GM12875 (cell line): ENCODE measurements around the gene STK16.
A peak's percentile ranks its signal among the peaks of the same experiment; 100 is the strongest.
"Not testable (repeated sequence)": the region's sequence is repeated elsewhere in the genome, so short reads cannot be mapped to it uniquely, and the experiment has no call there.

Source experiments
- H3K4me3 ChIP-seq: one replicate; pipeline ENCODE4 v1.5.1; 2011; ENCODE audit warnings: low read depth, low read length, control low read depth
- CTCF ChIP-seq: IDR thresholded peaks from 2 replicates; pipeline ENCODE4 v1.5.1; 2011; ENCODE audit warnings: low read depth, mild to moderate bottlenecking, control low read depth, inconsistent platforms, low read length, moderate library complexity, borderline replicate concordance; ENCODE audit not compliant: insufficient read depth

The STK16 gene

DNA sequence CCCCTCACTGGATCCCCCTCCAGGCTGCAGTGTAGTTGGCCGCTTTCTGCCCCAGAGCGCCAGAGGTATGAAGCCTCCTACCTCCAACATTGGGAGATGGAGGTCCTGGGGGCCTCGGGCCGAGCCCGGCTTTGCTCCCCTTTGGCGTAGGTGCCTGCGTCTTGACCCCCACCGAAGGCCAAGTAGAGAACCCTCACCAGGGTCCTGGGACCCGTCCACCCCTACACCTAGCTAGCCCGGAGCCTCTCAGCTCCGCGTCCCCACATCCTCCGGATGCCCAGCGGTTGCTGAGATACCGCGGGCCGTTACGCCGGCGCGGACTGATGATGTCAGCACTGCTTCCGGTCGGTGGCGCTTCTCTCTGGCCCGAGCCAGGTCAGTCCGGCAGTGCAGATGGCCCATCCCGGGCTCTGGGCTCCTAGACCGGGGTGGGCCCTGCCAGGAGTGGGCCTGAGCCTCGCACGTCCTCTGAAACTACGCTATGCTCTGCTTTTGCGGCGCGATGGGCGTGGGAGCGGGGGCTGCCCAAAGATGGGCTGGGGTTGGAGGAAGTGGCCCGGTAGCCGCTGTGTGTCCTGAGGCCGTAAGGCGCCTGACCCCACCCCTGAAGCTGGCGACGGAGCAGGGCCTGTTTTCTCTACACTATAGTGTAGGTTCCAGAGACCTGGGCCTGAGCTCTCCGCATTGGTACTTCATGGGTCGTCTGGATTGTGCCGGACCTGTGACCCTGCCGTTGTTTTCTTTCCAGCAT lies at the start of gene STK16, which contains the start of gene GLB1L:
Gene STK16 (plus strand): TSS at position 332 of the 751 bp plus-strand sequence. CDS start 521 bp downstream, outside the sequence.
Gene GLB1L (minus strand): TSS at position 297 of the 751 bp plus-strand sequence. CDS start 1,871 bp downstream, outside the sequence.
- TF ChIP-seq CTCF = no peak
- H3K4me3 ChIP-seq = peak within 1 kb of the TSS; percentile 54

DNA sequence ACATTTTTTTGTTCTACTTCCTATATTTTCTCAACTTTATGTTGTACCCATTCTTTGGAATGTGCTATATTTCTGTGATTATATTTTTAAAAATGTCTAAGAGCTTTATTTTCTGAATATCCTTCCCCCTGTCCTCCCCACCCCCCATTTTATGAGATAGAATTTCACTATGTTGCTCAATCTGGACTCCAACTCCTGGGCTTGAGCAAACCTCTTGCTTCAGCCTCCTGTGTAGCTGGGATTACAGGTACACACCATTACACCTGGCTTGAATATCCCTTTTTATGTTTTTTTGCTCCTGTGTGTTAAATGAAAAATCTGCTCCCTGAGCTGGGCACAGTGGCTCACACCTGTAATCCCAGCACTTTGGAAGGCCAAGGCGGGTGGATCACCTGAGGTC lies 47.9 kb upstream of the STK16 start:
- no peak overlapping the region for H3K4me3 ChIP-seq
- no peak for TF ChIP-seq CTCF

- TF ChIP-seq CTCF = no peak
- H3K4me3 ChIP-seq = no peak overlapping the region
These were observed 46.3 kb upstream of the STK16 start for GRCh38 chr2:219198974-219199373.

GRCh38 chr2:219199470-219200211 lies 45.6 kb upstream of the STK16 start:
- no peak overlapping the region for H3K4me3 ChIP-seq
- TF ChIP-seq CTCF = no peak

DNA sequence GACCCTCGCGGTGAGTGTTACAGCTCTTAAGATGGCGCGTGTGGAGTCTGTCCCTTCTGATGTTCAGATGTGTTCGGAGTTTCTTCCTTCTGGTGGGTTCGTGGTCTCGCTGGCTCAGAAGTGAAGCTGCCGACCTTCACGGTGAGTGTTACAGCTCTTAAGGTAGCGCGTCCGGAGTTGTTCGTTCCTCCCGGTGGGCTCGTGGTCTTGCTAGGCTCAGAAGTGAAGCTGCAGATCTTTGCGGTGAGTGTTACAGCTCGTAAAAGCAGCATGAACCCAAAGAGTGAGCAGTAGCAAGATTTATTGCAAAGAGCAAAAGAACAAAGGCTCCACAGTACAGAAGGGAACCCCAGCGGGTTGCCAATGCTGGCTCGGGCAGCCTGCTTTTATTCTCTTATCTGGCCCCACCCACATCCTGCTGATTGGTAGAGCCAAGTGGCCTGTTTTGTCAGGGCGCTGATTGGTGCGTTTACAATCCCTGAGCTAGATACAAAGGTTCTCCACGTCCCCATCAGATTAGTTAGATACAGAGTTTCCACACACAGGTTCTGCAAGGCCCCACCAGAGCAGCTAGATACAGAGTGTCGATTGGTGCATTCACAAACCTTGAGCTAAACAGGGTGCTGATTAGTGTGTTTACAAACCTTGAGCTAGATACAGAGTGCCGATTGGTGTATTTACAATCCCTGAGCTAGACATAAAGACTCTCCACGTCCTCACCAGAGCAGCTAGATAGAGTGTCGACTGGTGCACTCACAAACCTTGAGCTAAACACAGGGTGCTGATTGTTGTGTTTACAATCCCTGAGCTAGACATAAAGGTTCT lies 44.6 kb upstream of the STK16 start:
- not testable (repeated sequence) for H3K4me3 ChIP-seq

DNA sequence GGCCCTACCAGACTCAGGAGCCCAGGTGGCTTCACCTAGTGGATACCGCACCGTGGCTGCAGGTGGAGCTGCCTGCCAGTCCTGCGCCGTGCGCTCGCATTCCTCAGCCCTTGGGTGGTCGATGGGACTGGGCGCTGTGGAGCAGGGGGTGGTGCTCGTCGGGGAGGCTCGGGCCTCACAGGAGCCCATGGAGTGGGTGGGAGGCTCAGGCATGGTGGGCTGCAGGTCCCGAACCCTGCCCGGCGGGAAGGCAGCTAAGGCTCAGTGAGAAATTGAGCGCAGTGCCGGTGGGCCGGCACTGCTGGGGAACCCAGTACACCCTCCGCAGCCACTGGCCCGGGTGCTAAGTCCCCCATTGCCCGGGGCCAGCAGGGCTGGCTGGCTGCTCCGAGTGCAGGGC lies 43.9 kb upstream of the STK16 start:
- not testable (repeated sequence) for H3K4me3 ChIP-seq

DNA sequence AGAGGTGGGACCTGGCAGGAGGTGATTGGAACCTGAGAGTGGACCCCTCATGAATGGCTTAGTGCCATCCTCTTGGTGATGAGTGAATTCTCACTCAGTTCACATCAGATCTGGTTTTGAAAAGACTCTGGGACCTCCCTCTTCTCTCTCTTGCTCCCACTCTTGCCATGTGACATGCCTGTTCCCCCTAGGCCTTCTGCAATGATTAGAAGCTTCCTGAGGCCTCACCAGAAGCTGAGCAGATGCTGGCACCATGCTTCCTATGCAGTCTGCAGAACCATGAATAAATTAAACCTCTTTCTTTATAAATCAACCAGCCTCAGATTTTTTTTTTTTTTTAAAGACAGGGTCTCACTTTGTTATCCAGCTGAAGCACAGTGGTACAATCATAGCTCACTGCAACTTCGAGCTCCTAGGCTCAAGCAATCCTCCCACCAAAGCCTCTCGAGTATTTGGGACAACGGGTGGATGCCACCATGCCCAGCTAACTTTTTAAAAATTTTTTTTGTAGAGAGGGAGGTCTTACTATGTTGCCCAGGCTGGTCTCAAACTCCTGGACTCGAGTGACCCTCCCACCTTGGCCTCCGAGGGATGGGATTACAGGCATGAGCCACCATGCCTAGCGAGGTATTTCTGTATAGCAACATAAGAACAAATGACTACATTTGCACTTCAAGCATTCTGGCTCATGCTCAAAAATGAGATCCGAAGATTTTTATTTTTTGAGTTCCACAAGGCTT lies 40.7 kb upstream of the STK16 start:
- no peak for TF ChIP-seq CTCF
- no peak overlapping the region for H3K4me3 ChIP-seq
